Mucosa of descending colon (tissue), 3 donors: Measurements from ENCODE around the gene RCSD1. TPM values are rescaled to one million over a fixed set of nuclear protein-coding genes. Genes with fewer than 3 reads are reported as not detected.

Experiments
- ATAC-seq: fragments of 200-7000 bp; cut with Tn5 transposase; one replicate; pipeline ENCODE4 v1.9.1; 2020; ENCODE audit warnings: mild to moderate bottlenecking, moderate library complexity
- DNase-seq, 3 donors: peaks; one replicate each; pipeline ENCODE4 v3.0.0-alpha.2; 2020
- H3K36me3 ChIP-seq: fragments of 200-600 bp; one replicate; pipeline ENCODE4 v1.8.0; 2021; ENCODE audit warnings: low read depth, mild to moderate bottlenecking
- H3K4me1 ChIP-seq: fragments of 200-600 bp; one replicate; pipeline ENCODE4 v1.8.0; 2021; ENCODE audit warnings: low read depth, mild to moderate bottlenecking
- H3K4me3 ChIP-seq: fragments of 200-600 bp; one replicate; pipeline ENCODE4 v1.8.0; 2021; ENCODE audit warnings: mild to moderate bottlenecking
- H3K9me3 ChIP-seq: fragments of 200-600 bp; one replicate; pipeline ENCODE4 v1.8.0; 2021; ENCODE audit warnings: mild to moderate bottlenecking
- intact Hi-C, 2 donors: fragments of 100-400 bp; cut with DNase I in 1 of 2; cut with micrococcal nuclease in 1 of 2; formaldehyde crosslinking; loops; one replicate each; pipeline versions ENCODE4 v1.11.0 to v1.11.1; 2022; cut with DNase I, micrococcal nuclease
- total RNA-seq, 3 donors: library from RNA; stranded (reverse); fragmentation: NEBNext Ultra II Directional in 2 of 3; extraction: Animal tissue kit (Norgen Biotek cat#: 25700) in 2 of 3; gene quantifications; one replicate each; pipeline versions ENCODE4 v1.2.1 to v1.2.4, GENCODE V29; 2021 to 2023
- TF ChIP-seq, protein P1 (sequence below): fragments of 200-600 bp; IDR thresholded peaks from one replicate; pipeline ENCODE4 v1.8.0; 2022; ENCODE audit warnings: antibody characterized with exemption, mild to moderate bottlenecking
- donor health status: DM: no; HTN: no; CAD: no; lungs with moderate emphysema.
- donor health status: DM: no; HTN: no; CAD: no.
- donor health status: DM: no; HTN: yes; CAD: no.

The RCSD1 gene
- total RNA-seq, 3 donors from 2014 or later, result 3.9 to 10.8 (median 8.4) TPM

DNA sequence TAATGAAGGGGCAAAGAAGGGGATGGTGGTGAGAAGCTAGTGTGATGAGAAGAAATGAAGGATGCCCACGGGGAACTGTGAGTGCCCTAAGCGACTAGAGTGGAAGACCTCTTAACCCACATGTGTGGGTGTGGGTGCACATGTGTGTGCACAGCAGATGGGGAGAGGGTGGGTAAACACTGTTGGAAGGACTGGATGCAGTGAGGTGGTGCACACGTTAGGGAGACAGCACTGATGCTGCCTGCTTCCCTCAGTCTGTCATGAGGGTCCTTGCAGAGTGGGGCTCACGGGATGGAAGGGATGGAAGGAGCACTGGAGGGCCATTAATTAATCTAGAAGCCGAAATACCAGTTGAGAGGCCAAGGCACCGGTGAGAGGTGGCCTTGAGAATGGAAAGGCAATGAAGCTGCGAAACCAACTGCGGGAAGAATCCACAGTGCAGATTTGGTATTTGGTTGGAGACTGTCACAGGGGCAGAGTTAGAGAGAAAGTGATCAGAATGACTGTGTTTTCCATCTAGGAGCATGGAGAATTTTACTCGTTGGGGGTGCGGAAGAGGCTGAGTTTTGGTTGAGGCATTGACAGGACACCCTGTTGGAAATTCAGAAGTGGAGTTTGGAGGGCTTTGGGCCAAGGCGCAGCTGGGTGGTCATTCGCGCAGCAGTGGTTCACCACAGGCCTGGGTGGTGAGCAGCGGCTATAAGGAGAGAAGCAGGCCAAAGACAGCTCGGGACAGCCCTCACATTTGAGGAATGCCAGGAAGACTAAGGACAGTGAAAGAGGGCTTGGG lies 15.8 kb downstream of the RCSD1 start:
- Histone ChIP-seq H3K4me3 (no peak overlapping the region), H3K9me3 (no peaks in the 10 kb centered on the region), H3K36me3 (no peaks in the 10 kb centered on the region), H3K4me1 (peaks cover 17% of the 10 kb centered on the region)
- no peak for ATAC-seq
- DNase-seq, result no peak
- TF ChIP-seq, protein P1, sequence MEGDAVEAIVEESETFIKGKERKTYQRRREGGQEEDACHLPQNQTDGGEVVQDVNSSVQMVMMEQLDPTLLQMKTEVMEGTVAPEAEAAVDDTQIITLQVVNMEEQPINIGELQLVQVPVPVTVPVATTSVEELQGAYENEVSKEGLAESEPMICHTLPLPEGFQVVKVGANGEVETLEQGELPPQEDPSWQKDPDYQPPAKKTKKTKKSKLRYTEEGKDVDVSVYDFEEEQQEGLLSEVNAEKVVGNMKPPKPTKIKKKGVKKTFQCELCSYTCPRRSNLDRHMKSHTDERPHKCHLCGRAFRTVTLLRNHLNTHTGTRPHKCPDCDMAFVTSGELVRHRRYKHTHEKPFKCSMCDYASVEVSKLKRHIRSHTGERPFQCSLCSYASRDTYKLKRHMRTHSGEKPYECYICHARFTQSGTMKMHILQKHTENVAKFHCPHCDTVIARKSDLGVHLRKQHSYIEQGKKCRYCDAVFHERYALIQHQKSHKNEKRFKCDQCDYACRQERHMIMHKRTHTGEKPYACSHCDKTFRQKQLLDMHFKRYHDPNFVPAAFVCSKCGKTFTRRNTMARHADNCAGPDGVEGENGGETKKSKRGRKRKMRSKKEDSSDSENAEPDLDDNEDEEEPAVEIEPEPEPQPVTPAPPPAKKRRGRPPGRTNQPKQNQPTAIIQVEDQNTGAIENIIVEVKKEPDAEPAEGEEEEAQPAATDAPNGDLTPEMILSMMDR, result no peak
- intact Hi-C loops, result no loop called here

DNA sequence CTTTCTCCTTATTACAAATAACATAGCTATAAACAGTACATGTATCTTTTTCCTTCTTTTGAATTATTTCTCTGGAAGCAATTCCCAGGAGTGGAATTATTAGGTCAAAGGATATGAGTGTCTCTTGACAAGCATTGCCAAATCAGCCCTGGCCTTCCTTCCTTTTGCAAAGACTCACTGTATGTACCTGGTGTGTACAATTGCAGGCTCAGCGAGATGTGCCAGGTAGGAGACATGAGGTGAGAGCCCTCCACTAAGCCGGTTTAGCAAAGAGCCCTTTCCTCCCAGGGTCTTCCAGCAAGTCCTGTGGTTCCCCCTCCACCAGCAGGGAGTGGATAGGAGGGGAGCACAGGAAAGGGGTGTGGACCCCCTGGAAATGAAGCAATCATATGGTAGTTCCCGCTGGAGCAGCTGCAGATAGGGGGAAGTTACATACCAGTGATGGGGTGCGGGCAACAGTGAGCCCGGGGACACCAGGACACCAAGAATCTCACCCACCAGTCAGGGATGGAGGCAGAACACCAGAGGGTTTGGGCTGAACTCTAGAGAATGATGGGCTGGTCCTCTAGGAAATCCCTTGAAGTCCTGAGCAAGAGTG lies 18.3 kb downstream of the RCSD1 start:
- ATAC-seq (no peak), DNase-seq (no peak)
- Histone ChIP-seq H3K9me3 (no peaks in the 10 kb centered on the region), H3K36me3 (no peaks in the 10 kb centered on the region), H3K4me1 (peaks cover 18% of the 10 kb centered on the region), H3K4me3 (no peak overlapping the region)
- TF ChIP-seq, protein P1, result no peak
- intact Hi-C loops, result no loop called here

DNA sequence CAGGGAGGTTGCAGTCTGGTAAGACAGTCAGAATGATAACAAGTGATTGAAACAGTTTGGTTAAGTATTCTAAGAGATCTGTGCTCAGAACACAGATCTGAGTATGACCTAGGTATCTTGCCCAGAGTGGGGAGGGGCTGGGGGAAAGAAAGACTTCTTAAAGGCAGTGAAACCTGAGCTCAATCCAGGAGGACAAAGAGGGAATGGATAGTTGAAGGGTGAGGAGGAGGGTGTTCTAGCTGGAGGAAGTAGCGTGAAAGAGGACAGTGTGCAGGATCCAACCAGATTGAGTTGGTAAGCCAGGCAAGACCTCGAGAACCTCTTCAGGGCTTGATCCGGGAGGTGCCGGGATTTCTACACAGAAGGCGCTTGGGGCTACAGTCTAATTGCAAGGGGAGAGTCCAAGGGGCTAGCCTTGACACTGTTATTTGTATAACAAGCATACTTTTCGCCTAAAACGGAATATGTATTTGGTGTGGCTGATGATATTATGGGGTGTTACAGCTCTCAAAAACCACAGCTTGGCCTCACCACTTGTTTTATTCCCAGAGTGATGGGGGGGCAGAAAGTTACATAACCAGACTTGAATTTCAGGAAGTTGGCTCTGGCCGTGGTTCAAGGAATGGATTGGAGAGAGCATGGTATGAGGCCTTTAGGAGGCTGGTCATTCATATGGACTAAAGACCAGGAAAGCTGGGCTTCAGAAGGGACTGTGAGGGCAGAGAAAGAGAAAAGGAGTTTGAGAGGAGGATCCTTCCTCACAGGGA lies 19.1 kb downstream of the RCSD1 start:
- no peak for ATAC-seq
- H3K9me3 ChIP-seq, result no peaks in the 10 kb centered on the region
- H3K4me3 ChIP-seq, result no peak overlapping the region
- no peaks in the 10 kb centered on the region for H3K36me3 ChIP-seq
- TF ChIP-seq, protein P1, result no peak
- intact Hi-C loops, result no loop called here
- DNase-seq, result peak in 1 of 3 donors; percentile 56
- H3K4me1 ChIP-seq, result peaks cover 20% of the 10 kb centered on the region

DNA sequence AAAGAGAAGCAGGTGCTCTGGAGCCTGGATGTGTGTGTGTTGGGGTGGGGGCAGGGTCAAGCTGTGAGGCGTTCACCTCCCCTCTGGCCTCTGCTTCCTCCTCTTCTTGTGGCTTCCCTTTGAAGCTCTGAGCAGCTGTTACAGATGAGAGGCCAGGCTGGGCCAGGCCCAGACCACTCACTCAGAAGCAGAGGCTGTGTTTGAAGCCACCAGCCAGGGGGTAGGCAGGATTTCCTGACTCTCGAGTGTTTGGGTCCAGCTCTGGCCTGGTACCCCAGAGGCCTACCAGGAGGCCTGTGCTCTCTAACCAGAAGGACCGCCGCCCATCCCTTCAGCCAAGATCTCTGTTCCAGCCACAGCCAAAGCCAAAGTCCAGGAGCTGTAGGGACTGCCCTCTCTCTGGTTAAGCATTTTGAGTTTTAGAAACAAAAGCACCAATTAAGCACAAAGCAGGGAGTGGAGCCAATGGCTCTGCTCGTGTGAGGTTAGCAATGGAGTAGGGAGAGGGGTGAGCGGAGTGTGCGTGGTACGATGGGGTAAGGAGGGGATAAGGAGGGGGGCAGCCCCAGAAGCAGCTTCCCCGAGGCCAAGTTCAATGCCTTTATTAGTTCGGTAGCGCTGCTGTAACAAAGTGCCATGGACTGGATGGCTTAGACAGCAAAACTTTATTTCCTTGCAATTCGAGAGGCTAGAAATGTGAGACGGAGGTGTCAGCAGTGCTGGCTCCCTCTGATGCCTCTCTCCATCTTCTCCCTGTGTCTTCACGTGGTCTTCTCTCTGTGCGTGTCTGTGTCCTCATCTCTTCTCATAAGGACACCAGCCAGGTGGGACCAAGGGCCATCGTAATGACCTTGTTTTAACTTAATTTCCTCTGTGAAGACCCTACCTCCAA lies 20.5 kb downstream of the RCSD1 start:
- H3K4me1 ChIP-seq, result peaks cover 20% of the 10 kb centered on the region
- no peak for DNase-seq

More for the DNA sequence above, 20.5 kb downstream of the RCSD1 start:
- H3K4me3 ChIP-seq, result no peak overlapping the region
- intact Hi-C loops, result no loop called here
- TF ChIP-seq, protein P1, result no peak
- ATAC-seq, result peak; percentile 63
- no peaks in the 10 kb centered on the region for H3K9me3 ChIP-seq
- H3K36me3 ChIP-seq, result no peaks in the 10 kb centered on the region
